HepG2 (cell line): ENCODE measurements around the gene BTBD17. TPM values are rescaled to one million over a fixed set of nuclear protein-coding genes. Genes with fewer than 3 reads are reported as not detected.

Source experiments
- ATAC-seq: fragments of 200-7000 bp; cut with Tn5 transposase; 3 replicates; pipeline ENCODE4 v1.9.1; 2020; ENCODE audit warnings: mild to moderate bottlenecking, moderate library complexity
- BruUV-seq: library from RNA; stranded (reverse); fragments of 400-500 nt; replicated peaks from 2 replicates; lab custom pipeline; 2021; lab: Mats Ljungman, UMichigan
- CTCF ChIA-PET: fragments of 300-600 bp; formaldehyde crosslinking; extraction: SDS; loops from one replicate; lab custom pipeline; 2021; ENCODE audit warnings: low total read pairs, inconsistent platforms, low intra/inter-chr PET ratio; lab: Yijun Ruan, JAX
- POLR2A ChIA-PET: fragments of 350-600 bp; sonication (Branson Sonifier 250); formaldehyde crosslinking; loops from one replicate; lab custom pipeline; 2020; ENCODE audit warnings: antibody characterized with exemption, inconsistent platforms; lab: Yijun Ruan, JAX
- DNase-seq: peaks from one replicate; pipeline ENCODE4 v3.0.0-alpha.2; 2015; ENCODE audit warnings: low spot score
- FAIRE-seq: peaks from 3 replicates; lab custom pipeline; 2011; peaks lifted over from hg19 to GRCh38; lab: Jason Lieb, UNC
- H2AFZ ChIP-seq: one replicate; pipeline ENCODE4 v1.6.1; 2011; ENCODE audit warnings: low read length, inconsistent platforms
- H3K27ac ChIP-seq: fragments of 300-600 bp; 3 replicates; pipeline ENCODE4 v1.8.0; 2011; ENCODE audit warnings: mixed run types, mild to moderate bottlenecking, mixed read lengths, low read length, inconsistent platforms; ENCODE audit not compliant: insufficient read depth; ENCODE audit errors: extremely low read length
- H3K27me3 ChIP-seq, 2 experiments: fragments of 200-600 bp in 1 of 2; 2 replicates in 1 of 2; 3 replicates in 1 of 2; pipeline versions ENCODE4 v1.6.0 to v1.8.0; 2011; ENCODE audit warnings: low read length in 2 of 2, mild to moderate bottlenecking in 2 of 2, moderate library complexity in 2 of 2, inconsistent platforms in 1 of 2; ENCODE audit not compliant: insufficient read depth in 2 of 2, control insufficient read depth in 1 of 2
- H3K36me3 ChIP-seq, 2 experiments: fragments of 200-600 bp in 1 of 2; replicated peaks in 1 of 2; 2 replicates in 1 of 2; 3 replicates in 1 of 2; pipeline versions ENCODE4 v1.5.1 to v1.8.0; 2011; ENCODE audit warnings: low read length in 2 of 2, inconsistent platforms in 1 of 2; ENCODE audit not compliant: insufficient read depth in 2 of 2, control insufficient read depth in 1 of 2
- H3K4me1 ChIP-seq: 2 replicates; pipeline ENCODE4 v1.5.1; 2012; ENCODE audit warnings: low read length, inconsistent platforms; ENCODE audit not compliant: insufficient read depth
- H3K4me2 ChIP-seq: 2 replicates; pipeline ENCODE4 v1.6.0; 2011; ENCODE audit warnings: low read depth, low read length, inconsistent platforms
- H3K4me3 ChIP-seq, 3 experiments: fragments of 200-600 bp in 1 of 3; sonication (generic), shearing (Covaris generic) in 1 of 3; replicated peaks in 1 of 3; 2 replicates each; pipeline ENCODE4 v1.5.1; 2011 to 2016; ENCODE audit warnings: low read length in 3 of 3, inconsistent platforms in 2 of 3, low read depth in 2 of 3, mild to moderate bottlenecking in 2 of 3, control low read depth in 1 of 3, mixed read lengths in 1 of 3; ENCODE audit not compliant: insufficient read depth in 1 of 3
- H3K79me2 ChIP-seq: one replicate; pipeline ENCODE4 v1.6.1; 2011; ENCODE audit warnings: low read length, inconsistent platforms; ENCODE audit not compliant: insufficient read depth
- H3K9ac ChIP-seq: 2 replicates; pipeline ENCODE4 v1.6.0; 2011; ENCODE audit warnings: mild to moderate bottlenecking, low read depth, low read length, inconsistent platforms; ENCODE audit not compliant: insufficient read depth
- H3K9me3 ChIP-seq: 2 replicates; pipeline ENCODE4 v1.5.1; 2012; ENCODE audit warnings: mild to moderate bottlenecking, low read length
- H4K20me1 ChIP-seq: 2 replicates; pipeline ENCODE4 v1.6.0; 2011; ENCODE audit warnings: inconsistent platforms, mild to moderate bottlenecking, low read length, moderate library complexity; ENCODE audit not compliant: insufficient read depth
- CBFB ChIP-seq: sonication (generic); formaldehyde crosslinking; IDR thresholded peaks from 2 replicates; pipeline ENCODE4 v1.4.0; 2020; ENCODE audit warnings: missing genetic modification reagents
- EED ChIP-seq: sonication (generic); formaldehyde crosslinking; IDR thresholded peaks from 2 replicates; pipeline ENCODE4 v1.5.0; 2020; ENCODE audit warnings: mild to moderate bottlenecking, missing genetic modification reagents
- IKZF4 ChIP-seq: sonication (generic); formaldehyde crosslinking; IDR thresholded peaks from 2 replicates; pipeline ENCODE4 v1.5.1; 2020; ENCODE audit warnings: borderline replicate concordance, mild to moderate bottlenecking, low read depth, missing genetic modification reagents; ENCODE audit errors: not compliant biosample characterization
- MED1 ChIP-seq: sonication (generic); formaldehyde crosslinking; IDR thresholded peaks from 2 replicates; pipeline ENCODE4 v1.4.0; 2020; ENCODE audit warnings: missing genetic modification reagents
- PCBP2 ChIP-seq: fragments of 200-400 bp; formaldehyde crosslinking; optimal IDR thresholded peaks from 2 replicates; pipeline ENCODE3; 2018; ENCODE audit warnings: low read length, low read depth; ENCODE audit not compliant: poor library complexity, severe bottlenecking
- RORA ChIP-seq: sonication (generic); formaldehyde crosslinking; IDR thresholded peaks from 2 replicates; pipeline ENCODE4 v1.5.0; 2020; ENCODE audit warnings: mild to moderate bottlenecking, missing genetic modification reagents, moderate library complexity
- SP4 ChIP-seq: sonication (generic); formaldehyde crosslinking; IDR thresholded peaks from 2 replicates; pipeline ENCODE4 v1.8.1; 2023; ENCODE audit warnings: mild to moderate bottlenecking, missing genetic modification reagents
- TBX2 ChIP-seq: sonication (generic); formaldehyde crosslinking; IDR thresholded peaks from 2 replicates; pipeline ENCODE4 v1.5.0; 2020; ENCODE audit warnings: missing genetic modification reagents, mild to moderate bottlenecking, borderline replicate concordance
- TSC22D2 ChIP-seq: sonication (generic); formaldehyde crosslinking; IDR thresholded peaks from 2 replicates; pipeline ENCODE4 v1.5.1; 2020; ENCODE audit warnings: missing genetic modification reagents, mild to moderate bottlenecking, borderline replicate concordance
- ZBTB4 ChIP-seq: sonication (generic); formaldehyde crosslinking; IDR thresholded peaks from 2 replicates; pipeline ENCODE4 v1.4.0; 2020; ENCODE audit warnings: missing genetic modification reagents, mild to moderate bottlenecking, borderline replicate concordance
- ZNF451 ChIP-seq: sonication (generic); formaldehyde crosslinking; IDR thresholded peaks from 2 replicates; pipeline ENCODE4 v1.5.0; 2020; ENCODE audit warnings: mild to moderate bottlenecking, missing genetic modification reagents
- ZNF687 ChIP-seq: sonication (generic); formaldehyde crosslinking; IDR thresholded peaks from 2 replicates; pipeline ENCODE4 v1.5.1; 2020; ENCODE audit warnings: mild to moderate bottlenecking, missing genetic modification reagents, moderate library complexity
- ZNF709 ChIP-seq: sonication (generic); formaldehyde crosslinking; IDR thresholded peaks from 2 replicates; pipeline ENCODE4 v1.5.0; 2020; ENCODE audit warnings: mild to moderate bottlenecking, missing genetic modification reagents
- ZNF772 ChIP-seq: sonication (generic); formaldehyde crosslinking; IDR thresholded peaks from 2 replicates; pipeline ENCODE4 v1.5.0; 2020; ENCODE audit warnings: mild to moderate bottlenecking, missing genetic modification reagents
- whole genome bisulfite sequencing: methylation state at CpG from one replicate; pipeline ENCODE4 v1.1.6; 2017; ENCODE audit warnings: low lambda C conversion rate; 5-methylcytosine and 5-hydroxymethylcytosine counted together
- in situ Hi-C: cut with HindIII; loops from 2 replicates; pipeline ENCODE4 v1.10.0; 2017; ENCODE audit warnings: low pct_unique_long_range_greater_than_20kb; ENCODE audit not compliant: extremely low pct_ligation_motif_present
- intact Hi-C: fragments of 100-400 bp; cut with micrococcal nuclease; formaldehyde crosslinking; loops from one replicate; pipeline ENCODE4 v1.10.0; 2022; ENCODE audit not compliant: unreplicated experiment
- polyA plus RNA-seq, 8 experiments: library from polyadenylated mRNA; depleted of rRNA in 3 of 8; stranded (reverse) in 7 of 8; unstranded in 1 of 8; fragments of >200 nt; fragmentation: Illumina TruSeq in 4 of 8; extraction: Trizol in 4 of 8; gene quantifications; 2 replicates each; pipeline versions ENCODE4 v1.2.1 to v1.2.3, GENCODE V29; 2011 to 2016; ENCODE audit warnings: low read depth in 4 of 8, missing spikeins in 1 of 8, mixed read lengths in 1 of 8; ENCODE audit not compliant: insufficient read depth in 1 of 8
- total RNA-seq, 5 experiments: library from RNA; depleted of rRNA; stranded (reverse); fragments of >200 nt; fragmentation: Illumina TruSeq; extraction: Trizol; gene quantifications; 2 replicates each; pipeline ENCODE4 v1.2.3, GENCODE V29; 2016; ENCODE audit warnings: low read depth in 1 of 5

Gene BTBD17
- total and polyA plus RNA-seq, 2 of the 13 experiments (the other 11 are each of a cell fraction or from before 2014, with no cell fraction given), result not detected

- no peaks in the 10 kb centered on the region for H3K79me2 ChIP-seq
- peak; percentile 51 for ATAC-seq
- DNase-seq, result no peak
- H3K9me3 ChIP-seq, result no peaks in the 10 kb centered on the region
- no peak within 1 kb of the TSS for H3K27ac ChIP-seq
- 26% methylated on average over 23 of the region's 73 CpGs for WGBS
- FAIRE-seq, result no peak
- H3K36me3 ChIP-seq, result no peaks in the 10 kb centered on the region
- no peaks in the 10 kb centered on the region for H4K20me1 ChIP-seq
- TF ChIP-seq MED1 (no peak), SP4 (CRISPR knock-in tag) (no peak), ZBTB4 (no peak), IKZF4 (CRISPR knock-in tag) (no peak), TSC22D2 (CRISPR knock-in tag) (no peak), TBX2 (CRISPR knock-in tag) (0 out of 2 replicates have a peak, but pooled peaks have one; percentile 20), ZNF451 (CRISPR knock-in tag) (no peak), RORA (CRISPR knock-in tag) (no peak), ZNF687 (CRISPR knock-in tag) (0 out of 2 replicates have a peak, but pooled peaks have one; percentile 8), ZNF709 (CRISPR knock-in tag) (no peak), PCBP2 (no peak), EED (CRISPR knock-in tag) (0 out of 2 replicates have a peak, but pooled peaks have one; percentile 43), ZNF772 (CRISPR knock-in tag) (no peak), CBFB (CRISPR knock-in tag) (no peak)
- TF ChIP-seq, all 625 proteins: peak for 3
- in situ Hi-C loops, result no loop called here
- Histone ChIP-seq H3K4me2 (peak within 1 kb of the TSS; percentile 38), H3K4me1 (no peaks in the 10 kb centered on the region), H3K4me3 (peak within 1 kb of the TSS in 1 of 3 experiments; percentile 26; a peak in 1 of 6 replicates), H3K9ac (no peak within 1 kb of the TSS), H2AFZ (no peak within 1 kb of the TSS), H3K27me3 (peaks cover 11 to 79% of the 10 kb centered on the region in 2 experiments)
- POLR2A ChIA-PET, result no interaction called here
- intact Hi-C loops, result no loop called here
- BruUV-seq, result no TSS peak
- CTCF ChIA-PET, result no interaction called here
These were observed 35.8 kb downstream of the BTBD17 start, which contains the start of gene KIF19 for GRCh38 chr17:74325743-74326379. Gene KIF19 (plus strand): TSS chr17:74326226. CDS start chr17:74326350, 124 bp downstream.
